Measurements from ENCODE around the gene AQP3.

Gene AQP3

GRCh38 chr9:33452828-33453271 is 5.5 kb upstream of the AQP3 start:
- H2AFZ ChIP-seq (ENCODE audit: low read length, unreplicated experiment) = peak overlapping the region; percentile 35
- H3K4me3 ChIP-seq (ENCODE audit: low read depth, low read length) = no peak overlapping the region
- no peaks in the 10 kb centered on the region for H3K79me2 ChIP-seq (ENCODE audit: control insufficient read depth, insufficient read depth, low read length, unreplicated experiment)
- no peaks in the 10 kb centered on the region for H3K27me3 ChIP-seq (ENCODE audit: insufficient read depth, low read length)
- no peaks in the 10 kb centered on the region for H3K36me3 ChIP-seq (ENCODE audit: insufficient read depth, low read length)
- 0 out of 2 replicates have a peak overlapping the region, but pooled peaks have one; percentile 14 for H3K27ac ChIP-seq (ENCODE audit: low read depth, low read length)
- H3K4me1 ChIP-seq (ENCODE audit: control insufficient read depth, insufficient read depth, low read length, unreplicated experiment) = peaks cover 11% of the 10 kb centered on the region

GRCh38 chr9:33450621-33451146 is 3.3 kb upstream of the AQP3 start:
- Histone ChIP-seq H3K4me3 (ENCODE audit: low read depth, low read length) (no peak overlapping the region), H3K36me3 (ENCODE audit: insufficient read depth, low read length) (no peaks in the 10 kb centered on the region), H2AFZ (ENCODE audit: low read length, unreplicated experiment) (no peak overlapping the region), H3K27me3 (ENCODE audit: insufficient read depth, low read length) (no peaks in the 10 kb centered on the region), H3K79me2 (ENCODE audit: control insufficient read depth, insufficient read depth, low read length, unreplicated experiment) (no peaks in the 10 kb centered on the region), H3K27ac (ENCODE audit: low read depth, low read length) (no peak overlapping the region), H3K4me1 (ENCODE audit: control insufficient read depth, insufficient read depth, low read length, unreplicated experiment) (peaks cover 21% of the 10 kb centered on the region)

GRCh38 chr9:33449715-33450114 is 2.3 kb upstream of the AQP3 start:
- H3K4me3 ChIP-seq (ENCODE audit: low read depth, low read length) = no peak overlapping the region
- no peak overlapping the region for H2AFZ ChIP-seq (ENCODE audit: low read length, unreplicated experiment)
- peaks cover 21% of the 10 kb centered on the region for H3K4me1 ChIP-seq (ENCODE audit: control insufficient read depth, insufficient read depth, low read length, unreplicated experiment)
- H3K27me3 ChIP-seq (ENCODE audit: insufficient read depth, low read length) = no peaks in the 10 kb centered on the region
- H3K36me3 ChIP-seq (ENCODE audit: insufficient read depth, low read length) = no peaks in the 10 kb centered on the region
- H3K79me2 ChIP-seq (ENCODE audit: control insufficient read depth, insufficient read depth, low read length, unreplicated experiment) = no peaks in the 10 kb centered on the region
- no peak overlapping the region for H3K27ac ChIP-seq (ENCODE audit: low read depth, low read length)

GRCh38 chr9:33447799-33448553 is 583 bp upstream of the AQP3 start:
- H3K36me3 ChIP-seq (ENCODE audit: insufficient read depth, low read length) = no peaks in the 10 kb centered on the region
- no peaks in the 10 kb centered on the region for H3K27me3 ChIP-seq (ENCODE audit: insufficient read depth, low read length)
- H3K4me1 ChIP-seq (ENCODE audit: control insufficient read depth, insufficient read depth, low read length, unreplicated experiment) = peaks cover 21% of the 10 kb centered on the region
- peak overlapping the region; percentile 68 for H3K4me3 ChIP-seq (ENCODE audit: low read depth, low read length)
- H3K27ac ChIP-seq (ENCODE audit: low read depth, low read length) = no peak overlapping the region
- H2AFZ ChIP-seq (ENCODE audit: low read length, unreplicated experiment) = peak overlapping the region; percentile 62
- no peaks in the 10 kb centered on the region for H3K79me2 ChIP-seq (ENCODE audit: control insufficient read depth, insufficient read depth, low read length, unreplicated experiment)

- H2AFZ ChIP-seq (ENCODE audit: low read length, unreplicated experiment) = peak overlapping the region; percentile 53
- no peaks in the 10 kb centered on the region for H3K36me3 ChIP-seq (ENCODE audit: insufficient read depth, low read length)
- H3K27me3 ChIP-seq (ENCODE audit: insufficient read depth, low read length) = no peaks in the 10 kb centered on the region
- H3K4me3 ChIP-seq (ENCODE audit: low read depth, low read length) = peak overlapping the region; percentile 68
- H3K4me1 ChIP-seq (ENCODE audit: control insufficient read depth, insufficient read depth, low read length, unreplicated experiment) = peaks cover 23% of the 10 kb centered on the region
- H3K27ac ChIP-seq (ENCODE audit: low read depth, low read length) = no peak overlapping the region
- H3K79me2 ChIP-seq (ENCODE audit: control insufficient read depth, insufficient read depth, low read length, unreplicated experiment) = no peaks in the 10 kb centered on the region
These were observed 1.0 kb downstream of the AQP3 start for GRCh38 chr9:33446240-33446945.

- Histone ChIP-seq H3K4me1 (ENCODE audit: control insufficient read depth, insufficient read depth, low read length, unreplicated experiment) (peaks cover 23% of the 10 kb centered on the region), H3K27ac (ENCODE audit: low read depth, low read length) (no peak overlapping the region), H3K4me3 (ENCODE audit: low read depth, low read length) (no peak overlapping the region)
These were observed 1.8 kb downstream of the AQP3 start for GRCh38 chr9:33445389-33446239.

GRCh38 chr9:33443464-33444154 is 3.8 kb downstream of the AQP3 start:
- no peak overlapping the region for H2AFZ ChIP-seq (ENCODE audit: low read length, unreplicated experiment)
- peaks cover 26% of the 10 kb centered on the region for H3K4me1 ChIP-seq (ENCODE audit: control insufficient read depth, insufficient read depth, low read length, unreplicated experiment)
- no peak overlapping the region for H3K4me3 ChIP-seq (ENCODE audit: low read depth, low read length)
- no peaks in the 10 kb centered on the region; the same call in 1 of the 2 replicates for H3K27me3 ChIP-seq (ENCODE audit: insufficient read depth, low read length)
- no peak overlapping the region for H3K27ac ChIP-seq (ENCODE audit: low read depth, low read length)
- H3K79me2 ChIP-seq (ENCODE audit: control insufficient read depth, insufficient read depth, low read length, unreplicated experiment) = no peaks in the 10 kb centered on the region
- H3K36me3 ChIP-seq (ENCODE audit: insufficient read depth, low read length) = no peaks in the 10 kb centered on the region

More at GRCh38 chr9:33445389-33446239, 1.8 kb downstream of the AQP3 start:
- Histone ChIP-seq H2AFZ (ENCODE audit: low read length, unreplicated experiment) (no peak overlapping the region), H3K79me2 (ENCODE audit: control insufficient read depth, insufficient read depth, low read length, unreplicated experiment) (no peaks in the 10 kb centered on the region), H3K27me3 (ENCODE audit: insufficient read depth, low read length) (no peaks in the 10 kb centered on the region), H3K36me3 (ENCODE audit: insufficient read depth, low read length) (no peaks in the 10 kb centered on the region)

GRCh38 chr9:33443047-33443446 is 4.3 kb downstream of the AQP3 start:
- H2AFZ ChIP-seq (ENCODE audit: low read length, unreplicated experiment) = no peak overlapping the region
- H3K4me3 ChIP-seq (ENCODE audit: low read depth, low read length) = no peak overlapping the region
- no peaks in the 10 kb centered on the region; the same call in 1 of the 2 replicates for H3K27me3 ChIP-seq (ENCODE audit: insufficient read depth, low read length)
- no peaks in the 10 kb centered on the region for H3K79me2 ChIP-seq (ENCODE audit: control insufficient read depth, insufficient read depth, low read length, unreplicated experiment)
- no peaks in the 10 kb centered on the region for H3K36me3 ChIP-seq (ENCODE audit: insufficient read depth, low read length)
- no peak overlapping the region for H3K27ac ChIP-seq (ENCODE audit: low read depth, low read length)
- H3K4me1 ChIP-seq (ENCODE audit: control insufficient read depth, insufficient read depth, low read length, unreplicated experiment) = peaks cover 26% of the 10 kb centered on the region

GRCh38 chr9:33442125-33442524 is 5.3 kb downstream of the AQP3 start:
- peaks cover 24% of the 10 kb centered on the region for H3K4me1 ChIP-seq (ENCODE audit: control insufficient read depth, insufficient read depth, low read length, unreplicated experiment)

GRCh38 chr9:33440609-33441008 is 6.8 kb downstream of the AQP3 start:
- peaks cover 8% of the 10 kb centered on the region; the same call in 1 of the 2 replicates for H3K27me3 ChIP-seq (ENCODE audit: insufficient read depth, low read length)
- no peak overlapping the region for H2AFZ ChIP-seq (ENCODE audit: low read length, unreplicated experiment)
- no peaks in the 10 kb centered on the region for H3K79me2 ChIP-seq (ENCODE audit: control insufficient read depth, insufficient read depth, low read length, unreplicated experiment)
- H3K4me1 ChIP-seq (ENCODE audit: control insufficient read depth, insufficient read depth, low read length, unreplicated experiment) = peaks cover 16% of the 10 kb centered on the region
- no peak overlapping the region for H3K4me3 ChIP-seq (ENCODE audit: low read depth, low read length)
- no peak overlapping the region for H3K27ac ChIP-seq (ENCODE audit: low read depth, low read length)
- no peaks in the 10 kb centered on the region for H3K36me3 ChIP-seq (ENCODE audit: insufficient read depth, low read length)

More at GRCh38 chr9:33442125-33442524, 5.3 kb downstream of the AQP3 start:
- Histone ChIP-seq H2AFZ (ENCODE audit: low read length, unreplicated experiment) (no peak overlapping the region), H3K4me3 (ENCODE audit: low read depth, low read length) (no peak overlapping the region), H3K79me2 (ENCODE audit: control insufficient read depth, insufficient read depth, low read length, unreplicated experiment) (no peaks in the 10 kb centered on the region), H3K27ac (ENCODE audit: low read depth, low read length) (no peak overlapping the region), H3K36me3 (ENCODE audit: insufficient read depth, low read length) (no peaks in the 10 kb centered on the region), H3K27me3 (ENCODE audit: insufficient read depth, low read length) (no peaks in the 10 kb centered on the region; the same call in 1 of the 2 replicates)
